ENCODE measurements around the gene TMEM203. TPM values are rescaled to one million over a fixed set of nuclear protein-coding genes. Genes with fewer than 3 reads are reported as not detected.

TMEM203 gene
- polyA plus RNA-seq, 12 donors, result 20.7 to 39.2 (median 31.1) TPM; not detected in 1

GRCh38 chr9:137167747-137168572 lies 37.5 kb downstream of the TMEM203 start:
- no peak for DNase-seq

- DNase-seq, result no peak
Measured at GRCh38 chr9:137167277-137167746, 38.1 kb downstream of the TMEM203 start.

GRCh38 chr9:137166380-137167229 lies 38.8 kb downstream of the TMEM203 start:
- no peak for DNase-seq

GRCh38 chr9:137165250-137165836 lies 40.1 kb downstream of the TMEM203 start:
- DNase-seq, result no peak

GRCh38 chr9:137164370-137165249 lies 40.8 kb downstream of the TMEM203 start:
- no peak for DNase-seq

GRCh38 chr9:137163805-137164204 lies 41.6 kb downstream of the TMEM203 start:
- DNase-seq, result no peak

- DNase-seq, result no peak
Measured at GRCh38 chr9:137163365-137163715, 42.1 kb downstream of the TMEM203 start.

GRCh38 chr9:137162505-137163364 lies 42.7 kb downstream of the TMEM203 start:
- DNase-seq, result no peak

GRCh38 chr9:137161558-137162486 lies 43.6 kb downstream of the TMEM203 start:
- no peak for DNase-seq

- DNase-seq, result no peak
Measured at GRCh38 chr9:137160716-137161557, 44.5 kb downstream of the TMEM203 start.

- no peak for DNase-seq
Measured at GRCh38 chr9:137160054-137160425, 45.4 kb downstream of the TMEM203 start.

- DNase-seq, result no peak
Measured at GRCh38 chr9:137159105-137160053, 46.1 kb downstream of the TMEM203 start.

GRCh38 chr9:137158625-137159024 lies 46.8 kb downstream of the TMEM203 start:
- DNase-seq, result no peak

- DNase-seq, result no peak
Measured at GRCh38 chr9:137157618-137158415, 47.6 kb downstream of the TMEM203 start.

- DNase-seq, result no peak
Measured at GRCh38 chr9:137156567-137157375, 48.7 kb downstream of the TMEM203 start.
